Liver (tissue), 9 donors: ENCODE measurements around the gene SARDH. TPM values are rescaled to one million over a fixed set of nuclear protein-coding genes. Genes with fewer than 3 reads are reported as not detected.

Source experiments
- DNase-seq: peaks from one replicate; pipeline ENCODE4 v3.0.0-alpha.2; 2017; ENCODE audit warnings: low spot score
- H3K27ac ChIP-seq, 2 donors: one replicate each; pipeline ENCODE4 v1.7.0; 2013; ENCODE audit warnings: inconsistent platforms in 2 of 2, low read length in 2 of 2, control low read depth in 1 of 2, low read depth in 1 of 2, mild to moderate bottlenecking in 1 of 2
- H3K27me3 ChIP-seq, 4 donors: one replicate each; pipeline versions ENCODE4 v1.6.1 to v1.7.0; 2013; ENCODE audit warnings: low read length in 3 of 4, inconsistent platforms in 1 of 4, mild to moderate bottlenecking in 1 of 4, moderate library complexity in 1 of 4; ENCODE audit not compliant: control insufficient read depth in 4 of 4, insufficient read depth in 4 of 4
- H3K36me3 ChIP-seq, 4 donors: one replicate each; pipeline versions ENCODE4 v1.6.1 to v1.7.0; 2013; ENCODE audit warnings: low read length in 3 of 4, mild to moderate bottlenecking in 3 of 4, low read depth in 1 of 4, moderate library complexity in 1 of 4; ENCODE audit not compliant: control insufficient read depth in 4 of 4, insufficient read depth in 3 of 4
- H3K4me1 ChIP-seq, 4 donors: one replicate each; pipeline versions ENCODE4 v1.6.1 to v1.7.0; 2013; ENCODE audit warnings: low read length in 3 of 4, mild to moderate bottlenecking in 3 of 4, moderate library complexity in 1 of 4; ENCODE audit not compliant: control insufficient read depth in 4 of 4, insufficient read depth in 4 of 4
- H3K4me3 ChIP-seq, 3 donors: one replicate each; pipeline versions ENCODE4 v1.6.1 to v1.7.0; 2013; ENCODE audit warnings: low read length in 3 of 3, control low read depth in 1 of 3, low read depth in 1 of 3, mild to moderate bottlenecking in 1 of 3
- H3K9ac ChIP-seq, 2 donors: one replicate each; pipeline ENCODE4 v1.7.0; 2013; ENCODE audit warnings: low read length in 2 of 2, mild to moderate bottlenecking in 2 of 2, moderate library complexity in 2 of 2, control low read depth in 1 of 2, low read depth in 1 of 2
- H3K9me3 ChIP-seq, 4 donors: one replicate each; pipeline versions ENCODE4 v1.6.1 to v1.7.0; 2013; ENCODE audit warnings: low read length in 3 of 4; ENCODE audit not compliant: control insufficient read depth in 4 of 4
- EGR1 ChIP-seq, 2 donors: IDR thresholded peaks; 2 replicates each; pipeline ENCODE4 v1.6.1; 2016 to 2018; ENCODE audit warnings: antibody characterized with exemption in 2 of 2, low read depth in 2 of 2
- FOXA1 ChIP-seq: IDR thresholded peaks from 2 replicates; pipeline ENCODE4 v1.6.1; 2016; ENCODE audit warnings: antibody characterized with exemption
- FOXA2 ChIP-seq: IDR thresholded peaks from 2 replicates; pipeline ENCODE4 v1.6.1; 2016; ENCODE audit warnings: antibody characterized with exemption
- GABPA ChIP-seq, 2 donors: IDR thresholded peaks in 1 of 2; conservative IDR thresholded peaks in 1 of 2; 2 replicates each; pipeline ENCODE4 v1.6.1; 2016; ENCODE audit warnings: antibody characterized with exemption in 2 of 2, mild to moderate bottlenecking in 1 of 2, moderate library complexity in 1 of 2
- HNF4G ChIP-seq: IDR thresholded peaks from 2 replicates; pipeline ENCODE4 v1.6.1; 2016; ENCODE audit warnings: antibody characterized with exemption
- JUND ChIP-seq, 2 donors: IDR thresholded peaks; 2 replicates each; pipeline ENCODE4 v1.6.1; 2016; ENCODE audit warnings: antibody characterized with exemption in 2 of 2
- NR2F2 ChIP-seq: IDR thresholded peaks from 2 replicates; pipeline ENCODE4 v1.6.1; 2016; ENCODE audit warnings: antibody characterized with exemption
- RAD21 ChIP-seq, 2 donors: IDR thresholded peaks; 2 replicates each; pipeline ENCODE4 v1.6.1; 2016; ENCODE audit warnings: antibody characterized with exemption in 2 of 2, mild to moderate bottlenecking in 2 of 2
- RXRA ChIP-seq, 2 donors: IDR thresholded peaks; 2 replicates each; pipeline ENCODE4 v1.6.1; 2017 to 2018; ENCODE audit warnings: antibody characterized with exemption in 2 of 2, mild to moderate bottlenecking in 1 of 2
- TAF1 ChIP-seq: conservative IDR thresholded peaks from 2 replicates; pipeline ENCODE4 v1.6.1; 2016; ENCODE audit warnings: antibody characterized with exemption, mild to moderate bottlenecking
- YY1 ChIP-seq: IDR thresholded peaks from 2 replicates; pipeline ENCODE4 v1.6.1; 2016; ENCODE audit warnings: antibody characterized with exemption, mild to moderate bottlenecking
- WGBS: extraction: QIAGEN DNeasy Blood & Tissue Kit; methylation state at CpG from one replicate; pipeline ENCODE4 v1.1.7; 2013; 5-methylcytosine and 5-hydroxymethylcytosine counted together
- polyA plus RNA-seq, 2 donors: library from polyadenylated mRNA; stranded (reverse) in 1 of 2; unstranded in 1 of 2; fragments of 200-250 nt in 1 of 2; fragments of >200 nt in 1 of 2; fragmentation: Nextera tagmentation in 1 of 2; extraction: Ambion mirVana in 1 of 2; gene quantifications; one replicate each; pipeline versions ENCODE4 v1.2.1 to v1.2.3, GENCODE V29; 2013 to 2015
- total RNA-seq, 2 donors: library from RNA; depleted of rRNA; stranded (reverse); fragments of >200 nt; gene quantifications; one replicate each; pipeline ENCODE4 v1.2.3, GENCODE V29; 2014
- TF ChIP-seq, protein P1 (sequence below): fragments of 150-350 bp; IDR thresholded peaks from 2 replicates; pipeline ENCODE4 v1.5.1; 2017; ENCODE audit warnings: improper control_type of control experiment, low read depth, low read length; ENCODE audit not compliant: missing input control
- TF ChIP-seq, protein P2 (sequence below): IDR thresholded peaks from 2 replicates; pipeline ENCODE4 v1.6.1; 2016; ENCODE audit warnings: antibody characterized with exemption
- TF ChIP-seq, protein P3 (sequence below): IDR thresholded peaks from 2 replicates; pipeline ENCODE4 v1.6.1; 2016; ENCODE audit warnings: antibody characterized with exemption, mild to moderate bottlenecking
- TF ChIP-seq, protein P4 (sequence below): IDR thresholded peaks from 2 replicates; pipeline ENCODE4 v1.6.1; 2016; ENCODE audit warnings: antibody characterized with exemption
- TF ChIP-seq, protein P5 (sequence below): IDR thresholded peaks from 2 replicates; pipeline ENCODE4 v1.6.1; 2016; ENCODE audit warnings: antibody characterized with exemption
- donor health status: healthy.
- donor health status: healthy.
- donor health status: healthy.
- donor health status: healthy.
- donor health status: healthy.

The SARDH gene
- total and polyA plus RNA-seq, 4 donors: 53.7 to 291 (median 63.4) TPM

DNA sequence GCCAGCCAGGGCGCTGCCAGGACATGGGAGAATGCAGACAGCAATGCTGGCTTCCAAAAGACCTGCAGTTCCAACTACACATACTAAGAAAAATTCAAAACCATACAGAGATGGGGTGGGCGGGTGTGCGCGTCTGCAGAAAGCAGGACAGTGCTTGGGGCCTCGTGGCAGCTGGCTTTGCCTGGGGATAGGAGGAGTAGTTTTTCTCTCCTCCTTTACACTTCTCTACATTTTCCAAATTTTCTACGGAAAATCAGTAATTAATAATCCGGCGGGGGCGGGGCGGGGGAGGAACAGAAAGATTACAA lies 43.6 kb upstream of the SARDH start:
- TF ChIP-seq FOXA1 (no peak), RAD21 (IDR thresholded peaks at IDR 0.05) (no peak), GABPA (IDR thresholded peaks at IDR 0.05 in 1 of 2, conservative IDR thresholded peaks at IDR 0.05 in 1 of 2) (no peak), JUND (IDR thresholded peaks at IDR 0.05) (no peak), TAF1 (no peak), EGR1 (IDR thresholded peaks at IDR 0.05; ENCODE audit: low read depth in 2 of 2) (no peak)
- TF ChIP-seq, protein P1, sequence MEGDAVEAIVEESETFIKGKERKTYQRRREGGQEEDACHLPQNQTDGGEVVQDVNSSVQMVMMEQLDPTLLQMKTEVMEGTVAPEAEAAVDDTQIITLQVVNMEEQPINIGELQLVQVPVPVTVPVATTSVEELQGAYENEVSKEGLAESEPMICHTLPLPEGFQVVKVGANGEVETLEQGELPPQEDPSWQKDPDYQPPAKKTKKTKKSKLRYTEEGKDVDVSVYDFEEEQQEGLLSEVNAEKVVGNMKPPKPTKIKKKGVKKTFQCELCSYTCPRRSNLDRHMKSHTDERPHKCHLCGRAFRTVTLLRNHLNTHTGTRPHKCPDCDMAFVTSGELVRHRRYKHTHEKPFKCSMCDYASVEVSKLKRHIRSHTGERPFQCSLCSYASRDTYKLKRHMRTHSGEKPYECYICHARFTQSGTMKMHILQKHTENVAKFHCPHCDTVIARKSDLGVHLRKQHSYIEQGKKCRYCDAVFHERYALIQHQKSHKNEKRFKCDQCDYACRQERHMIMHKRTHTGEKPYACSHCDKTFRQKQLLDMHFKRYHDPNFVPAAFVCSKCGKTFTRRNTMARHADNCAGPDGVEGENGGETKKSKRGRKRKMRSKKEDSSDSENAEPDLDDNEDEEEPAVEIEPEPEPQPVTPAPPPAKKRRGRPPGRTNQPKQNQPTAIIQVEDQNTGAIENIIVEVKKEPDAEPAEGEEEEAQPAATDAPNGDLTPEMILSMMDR: no peak
- H3K36me3 ChIP-seq: peaks cover 8 to 65% (median 27%) of the 10 kb centered on the region in 4 donors
- H3K27me3 ChIP-seq: no peaks in the 10 kb centered on the region
- no peak overlapping the region for H3K9ac ChIP-seq
- no peak overlapping the region for H3K4me3 ChIP-seq
- H3K27ac ChIP-seq: no peak overlapping the region
- DNase-seq: no peak
- no peaks in the 10 kb centered on the region for H3K4me1 ChIP-seq
- H3K9me3 ChIP-seq: no peaks in the 10 kb centered on the region
- WGBS: 93% methylated on average over 10 of the region's 10 CpGs

DNA sequence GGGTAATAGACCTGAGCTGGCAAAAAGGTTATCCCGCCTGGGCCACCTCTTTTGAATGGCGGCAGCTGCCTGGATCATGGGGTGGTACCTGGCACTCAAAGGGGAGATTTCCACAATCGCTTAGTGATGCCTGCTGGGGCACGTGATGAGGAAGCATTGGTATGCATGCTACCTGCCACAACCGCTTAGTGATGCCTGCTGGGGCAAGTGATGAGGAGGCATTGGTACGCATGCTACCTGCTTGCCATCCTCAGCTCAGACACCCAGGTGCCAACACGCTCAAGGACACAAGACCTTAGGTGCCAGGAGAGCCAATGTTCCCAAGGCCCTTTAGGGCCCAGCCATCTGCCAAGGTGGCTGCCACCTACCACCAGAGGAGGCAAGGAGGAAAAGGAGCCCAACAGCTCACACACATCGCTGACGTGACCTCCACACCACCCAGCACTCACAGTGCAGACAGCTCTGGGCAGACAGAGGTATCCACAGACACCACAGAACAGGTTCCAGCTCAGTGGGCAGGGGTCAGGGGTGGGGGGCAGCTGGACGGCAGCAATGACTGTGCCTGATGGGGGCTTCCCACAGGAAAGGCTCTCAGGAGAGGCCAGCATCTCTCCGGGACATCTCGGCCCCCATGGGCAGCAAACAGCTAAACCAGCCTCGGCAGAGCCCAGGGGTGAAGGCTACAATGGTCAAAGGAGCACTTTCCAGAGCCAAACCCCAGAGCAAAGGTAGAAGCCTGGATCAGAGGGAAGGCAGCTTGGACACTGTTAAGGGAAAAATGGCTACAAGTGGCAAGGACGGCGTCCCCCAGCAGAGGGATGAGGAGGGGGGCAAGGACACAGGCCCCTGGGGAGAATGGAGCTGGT lies 43.0 kb upstream of the SARDH start:
- TF ChIP-seq FOXA1: no peak
- TF ChIP-seq, protein P2, sequence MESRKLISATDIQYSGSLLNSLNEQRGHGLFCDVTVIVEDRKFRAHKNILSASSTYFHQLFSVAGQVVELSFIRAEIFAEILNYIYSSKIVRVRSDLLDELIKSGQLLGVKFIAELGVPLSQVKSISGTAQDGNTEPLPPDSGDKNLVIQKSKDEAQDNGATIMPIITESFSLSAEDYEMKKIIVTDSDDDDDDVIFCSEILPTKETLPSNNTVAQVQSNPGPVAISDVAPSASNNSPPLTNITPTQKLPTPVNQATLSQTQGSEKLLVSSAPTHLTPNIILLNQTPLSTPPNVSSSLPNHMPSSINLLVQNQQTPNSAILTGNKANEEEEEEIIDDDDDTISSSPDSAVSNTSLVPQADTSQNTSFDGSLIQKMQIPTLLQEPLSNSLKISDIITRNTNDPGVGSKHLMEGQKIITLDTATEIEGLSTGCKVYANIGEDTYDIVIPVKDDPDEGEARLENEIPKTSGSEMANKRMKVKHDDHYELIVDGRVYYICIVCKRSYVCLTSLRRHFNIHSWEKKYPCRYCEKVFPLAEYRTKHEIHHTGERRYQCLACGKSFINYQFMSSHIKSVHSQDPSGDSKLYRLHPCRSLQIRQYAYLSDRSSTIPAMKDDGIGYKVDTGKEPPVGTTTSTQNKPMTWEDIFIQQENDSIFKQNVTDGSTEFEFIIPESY: no peak
- TF ChIP-seq, protein P3, sequence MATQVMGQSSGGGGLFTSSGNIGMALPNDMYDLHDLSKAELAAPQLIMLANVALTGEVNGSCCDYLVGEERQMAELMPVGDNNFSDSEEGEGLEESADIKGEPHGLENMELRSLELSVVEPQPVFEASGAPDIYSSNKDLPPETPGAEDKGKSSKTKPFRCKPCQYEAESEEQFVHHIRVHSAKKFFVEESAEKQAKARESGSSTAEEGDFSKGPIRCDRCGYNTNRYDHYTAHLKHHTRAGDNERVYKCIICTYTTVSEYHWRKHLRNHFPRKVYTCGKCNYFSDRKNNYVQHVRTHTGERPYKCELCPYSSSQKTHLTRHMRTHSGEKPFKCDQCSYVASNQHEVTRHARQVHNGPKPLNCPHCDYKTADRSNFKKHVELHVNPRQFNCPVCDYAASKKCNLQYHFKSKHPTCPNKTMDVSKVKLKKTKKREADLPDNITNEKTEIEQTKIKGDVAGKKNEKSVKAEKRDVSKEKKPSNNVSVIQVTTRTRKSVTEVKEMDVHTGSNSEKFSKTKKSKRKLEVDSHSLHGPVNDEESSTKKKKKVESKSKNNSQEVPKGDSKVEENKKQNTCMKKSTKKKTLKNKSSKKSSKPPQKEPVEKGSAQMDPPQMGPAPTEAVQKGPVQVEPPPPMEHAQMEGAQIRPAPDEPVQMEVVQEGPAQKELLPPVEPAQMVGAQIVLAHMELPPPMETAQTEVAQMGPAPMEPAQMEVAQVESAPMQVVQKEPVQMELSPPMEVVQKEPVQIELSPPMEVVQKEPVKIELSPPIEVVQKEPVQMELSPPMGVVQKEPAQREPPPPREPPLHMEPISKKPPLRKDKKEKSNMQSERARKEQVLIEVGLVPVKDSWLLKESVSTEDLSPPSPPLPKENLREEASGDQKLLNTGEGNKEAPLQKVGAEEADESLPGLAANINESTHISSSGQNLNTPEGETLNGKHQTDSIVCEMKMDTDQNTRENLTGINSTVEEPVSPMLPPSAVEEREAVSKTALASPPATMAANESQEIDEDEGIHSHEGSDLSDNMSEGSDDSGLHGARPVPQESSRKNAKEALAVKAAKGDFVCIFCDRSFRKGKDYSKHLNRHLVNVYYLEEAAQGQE: no peak
- TF ChIP-seq TAF1: no peak
- TF ChIP-seq JUND (IDR thresholded peaks at IDR 0.05): no peak
- TF ChIP-seq NR2F2: no peak
- TF ChIP-seq, protein P4, sequence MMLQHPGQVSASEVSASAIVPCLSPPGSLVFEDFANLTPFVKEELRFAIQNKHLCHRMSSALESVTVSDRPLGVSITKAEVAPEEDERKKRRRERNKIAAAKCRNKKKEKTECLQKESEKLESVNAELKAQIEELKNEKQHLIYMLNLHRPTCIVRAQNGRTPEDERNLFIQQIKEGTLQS: no peak
- no peak for TF ChIP-seq RAD21 (IDR thresholded peaks at IDR 0.05)
- TF ChIP-seq, protein P5, sequence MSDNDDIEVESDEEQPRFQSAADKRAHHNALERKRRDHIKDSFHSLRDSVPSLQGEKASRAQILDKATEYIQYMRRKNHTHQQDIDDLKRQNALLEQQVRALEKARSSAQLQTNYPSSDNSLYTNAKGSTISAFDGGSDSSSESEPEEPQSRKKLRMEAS: no peak
- TF ChIP-seq, protein P1: no peak
- no peak for TF ChIP-seq YY1
- TF ChIP-seq HNF4G: no peak
- TF ChIP-seq RXRA (IDR thresholded peaks at IDR 0.05): no peak
- no peak for TF ChIP-seq GABPA (IDR thresholded peaks at IDR 0.05 in 1 of 2, conservative IDR thresholded peaks at IDR 0.05 in 1 of 2)
- TF ChIP-seq FOXA2: no peak
- no peak for TF ChIP-seq EGR1 (IDR thresholded peaks at IDR 0.05; ENCODE audit: low read depth in 2 of 2)
- H3K36me3 ChIP-seq: peaks cover 8 to 68% (median 28%) of the 10 kb centered on the region in 4 donors

More for the DNA sequence above, 43.0 kb upstream of the SARDH start:
- no peaks in the 10 kb centered on the region for H3K4me1 ChIP-seq
- no peaks in the 10 kb centered on the region for H3K27me3 ChIP-seq
- H3K4me3 ChIP-seq: no peak overlapping the region
- H3K27ac ChIP-seq: no peak overlapping the region
- H3K9ac ChIP-seq: no peak overlapping the region
- H3K9me3 ChIP-seq: no peaks in the 10 kb centered on the region
- WGBS: 97% methylated on average over 15 of the region's 15 CpGs
- DNase-seq: no peak
